Germinal center (tissue), 1 donor: ENCODE results near the gene UNC79.

Source experiments
- DNase-seq: peaks from one replicate; pipeline ENCODE4 v3.0.0; 2012; ENCODE audit warnings: mixed read lengths, low spot score

Gene UNC79

DNA sequence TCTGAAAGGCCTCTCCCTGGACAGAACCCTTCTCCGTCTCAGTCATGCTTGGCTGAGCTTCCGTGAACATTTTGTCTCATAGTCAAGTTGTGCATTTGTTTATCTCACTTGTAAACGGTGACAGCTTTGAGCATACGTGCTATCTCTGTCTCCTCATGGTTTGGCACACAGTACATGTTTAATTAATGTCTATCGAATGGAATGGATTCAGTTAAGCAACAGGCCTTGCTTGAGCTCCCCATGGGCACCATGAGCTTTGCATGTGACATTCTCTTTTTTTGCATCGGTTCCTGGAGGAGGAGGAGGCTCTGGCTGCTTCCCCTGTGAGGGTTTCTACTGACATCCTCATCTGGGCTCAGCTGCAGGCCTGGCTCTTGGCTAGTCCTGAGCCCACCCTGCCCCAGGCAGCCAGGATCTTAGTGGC, 277.6 kb downstream of the UNC79 start:
- DNase-seq, result no peak

DNA sequence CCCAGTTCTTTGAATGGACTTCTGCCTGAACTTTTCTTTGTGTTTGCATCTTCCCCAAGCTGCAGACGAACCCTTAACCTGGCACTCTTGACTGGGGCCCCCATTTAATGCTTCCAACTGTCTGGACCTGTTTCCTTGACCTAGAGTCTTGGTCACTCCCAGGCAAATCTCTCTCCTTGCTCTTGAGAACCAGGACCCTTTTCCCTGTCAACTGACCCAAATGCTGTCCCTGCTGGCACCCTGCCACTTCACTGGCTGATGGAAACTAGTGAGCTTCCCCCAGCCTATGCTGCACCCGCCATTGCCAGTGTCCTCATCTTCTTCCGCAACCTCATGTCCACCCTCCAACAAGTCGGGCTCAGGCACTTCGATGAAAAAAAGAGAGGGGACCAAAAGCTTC, 278.1 kb downstream of the UNC79 start:
- no peak for DNase-seq

DNA sequence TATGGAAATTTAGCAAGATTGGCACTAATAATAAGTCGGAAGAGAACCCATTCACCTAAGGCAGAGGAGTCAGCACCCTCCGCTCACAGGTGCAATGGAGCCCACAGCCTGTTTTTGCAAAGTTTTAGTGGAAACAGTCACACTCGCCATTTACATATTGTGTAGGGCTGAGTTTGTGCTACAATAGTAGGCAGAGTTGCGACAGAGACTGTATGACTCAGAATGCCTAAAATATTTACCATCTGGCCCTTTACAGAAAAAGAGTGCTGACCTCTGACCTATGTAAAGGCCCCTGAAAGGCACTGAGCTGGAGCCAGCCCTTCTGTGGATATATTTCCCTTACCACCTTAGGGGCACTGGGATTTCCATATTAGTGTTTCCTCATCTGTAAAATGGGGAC, 278.5 kb downstream of the UNC79 start:
- DNase-seq, result no peak

DNA sequence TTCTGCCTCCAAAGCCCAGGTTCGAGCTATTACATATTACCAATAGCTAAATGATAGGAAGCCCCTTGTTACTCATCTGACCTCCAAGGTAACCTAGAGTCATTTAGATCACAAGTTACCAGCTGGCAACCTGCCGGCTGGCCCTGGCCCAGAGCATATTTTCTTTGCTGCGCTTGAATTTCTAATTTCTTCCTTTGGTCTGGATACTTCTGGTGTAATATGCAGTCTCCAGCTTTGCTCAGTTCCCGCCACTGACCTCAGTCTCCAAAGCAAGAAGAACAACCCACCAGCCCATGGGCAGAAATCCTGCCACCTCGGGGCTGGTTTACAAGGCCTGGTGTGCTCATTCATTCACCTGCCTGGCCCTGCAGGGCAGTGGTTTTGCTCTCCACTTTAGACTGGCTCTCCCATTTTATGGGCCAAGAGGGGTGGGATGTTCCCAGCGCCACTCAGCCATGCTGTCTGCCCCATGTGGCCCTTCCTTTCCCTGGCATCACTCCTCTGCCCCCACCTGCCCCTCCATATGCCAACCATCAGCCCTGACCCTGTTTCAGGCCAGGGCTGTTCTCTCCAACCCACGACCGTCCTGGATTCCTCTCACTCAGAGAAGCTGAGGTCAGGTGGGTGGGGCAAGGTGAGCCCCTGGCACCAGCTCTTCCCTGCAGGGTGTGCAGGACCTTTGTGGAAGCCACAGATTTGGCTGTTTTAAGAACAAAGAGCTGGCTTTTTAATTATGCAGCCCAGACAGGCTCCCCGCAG, 281.5 kb downstream of the UNC79 start:
- DNase-seq, result no peak

GRCh38 chr14:93712838-93713724, 282.3 kb downstream of the UNC79 start:
- DNase-seq, result no peak

DNA sequence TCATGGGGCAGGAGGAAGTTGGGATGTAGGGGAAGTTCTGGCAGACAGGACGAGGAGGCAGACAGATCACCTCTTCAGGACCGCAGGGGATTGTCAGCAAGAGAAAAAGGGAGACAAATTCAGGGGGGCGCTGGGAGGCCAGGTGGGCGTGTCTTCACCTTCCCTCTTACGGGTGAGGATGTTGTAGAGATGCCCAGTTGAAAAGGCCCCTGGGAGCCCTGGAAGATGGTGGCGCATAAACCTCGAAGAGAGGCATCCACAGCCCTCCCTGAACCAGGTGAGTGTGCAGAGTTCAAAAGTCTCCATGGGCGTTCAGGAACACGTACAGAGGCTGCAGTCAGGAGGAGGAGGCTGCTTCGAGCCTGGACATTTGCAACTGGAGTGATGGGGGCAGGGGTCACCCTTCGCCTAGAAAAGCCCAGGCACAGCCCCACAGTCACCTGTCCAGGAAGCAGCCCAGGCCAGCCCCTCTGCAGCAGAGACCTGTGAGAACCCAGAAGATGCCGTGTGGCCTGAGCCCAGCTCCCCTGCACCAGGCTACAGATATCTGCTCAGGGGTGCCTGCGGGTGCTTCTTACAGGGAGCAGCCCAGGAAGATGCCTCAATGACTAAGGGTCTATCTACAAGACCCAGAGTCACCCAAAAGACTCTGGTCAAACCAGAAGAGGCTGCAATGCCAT, 283.1 kb downstream of the UNC79 start:
- DNase-seq, result no peak

DNA sequence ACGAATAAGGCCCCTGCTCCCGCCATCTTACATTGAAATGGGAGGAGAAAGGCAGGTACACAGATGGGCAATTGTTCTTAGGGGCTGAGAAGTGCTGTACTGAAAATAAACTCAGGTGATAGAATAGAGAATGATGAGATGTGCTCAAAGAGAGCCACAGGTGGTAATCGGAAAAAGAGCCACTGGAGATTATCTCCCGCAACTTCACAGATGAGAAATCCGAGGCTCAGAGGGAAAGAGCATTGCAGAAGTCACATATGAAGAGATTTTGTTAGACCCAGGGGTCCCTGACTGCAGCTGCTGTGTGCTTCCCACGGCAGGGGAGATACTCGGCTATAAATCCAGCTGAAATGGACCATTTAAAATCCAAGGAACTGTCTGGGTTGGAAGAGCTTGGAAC, 283.9 kb downstream of the UNC79 start:
- DNase-seq, result no peak

GRCh38 chr14:93715279-93715927, 284.7 kb downstream of the UNC79 start:
- DNase-seq, result no peak

DNA sequence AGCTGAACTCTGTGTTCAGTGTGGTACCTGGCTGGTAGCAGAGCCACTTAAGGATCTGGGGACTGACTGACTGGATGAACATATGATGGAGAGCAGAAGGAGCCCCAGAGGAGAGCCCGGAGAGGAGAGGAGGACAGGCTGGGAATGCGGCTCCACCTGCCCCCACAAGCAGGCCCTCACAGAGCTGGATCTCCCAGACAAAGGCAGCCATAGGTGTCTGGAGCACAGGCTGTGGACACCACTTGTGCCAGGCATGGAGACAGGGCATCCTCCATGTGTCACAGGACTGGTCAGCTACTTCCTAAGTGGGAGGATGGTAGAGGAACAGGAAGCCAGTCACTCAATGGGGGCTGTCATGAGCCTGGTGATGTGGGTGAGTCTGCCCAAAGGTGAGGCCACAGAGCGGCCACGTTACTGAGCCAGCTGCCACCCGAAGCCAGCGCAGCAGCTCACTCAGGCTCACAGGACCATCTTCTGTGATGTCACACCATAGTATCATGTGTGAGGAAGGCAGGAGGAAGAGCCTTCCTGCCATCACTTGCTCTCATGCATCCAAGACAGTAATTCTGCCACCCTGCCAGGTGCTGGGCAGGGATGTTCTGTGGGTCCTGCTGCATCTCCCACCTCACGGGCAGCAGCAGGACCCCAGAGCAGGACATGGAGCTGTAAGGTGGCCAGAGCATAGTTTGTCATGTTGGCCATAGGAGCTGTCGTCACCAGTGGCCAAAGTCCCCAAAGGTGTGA, 285.4 kb downstream of the UNC79 start:
- no peak for DNase-seq

- no peak for DNase-seq
Observed at GRCh38 chr14:93716746-93717667, 286.3 kb downstream of the UNC79 start.

DNA sequence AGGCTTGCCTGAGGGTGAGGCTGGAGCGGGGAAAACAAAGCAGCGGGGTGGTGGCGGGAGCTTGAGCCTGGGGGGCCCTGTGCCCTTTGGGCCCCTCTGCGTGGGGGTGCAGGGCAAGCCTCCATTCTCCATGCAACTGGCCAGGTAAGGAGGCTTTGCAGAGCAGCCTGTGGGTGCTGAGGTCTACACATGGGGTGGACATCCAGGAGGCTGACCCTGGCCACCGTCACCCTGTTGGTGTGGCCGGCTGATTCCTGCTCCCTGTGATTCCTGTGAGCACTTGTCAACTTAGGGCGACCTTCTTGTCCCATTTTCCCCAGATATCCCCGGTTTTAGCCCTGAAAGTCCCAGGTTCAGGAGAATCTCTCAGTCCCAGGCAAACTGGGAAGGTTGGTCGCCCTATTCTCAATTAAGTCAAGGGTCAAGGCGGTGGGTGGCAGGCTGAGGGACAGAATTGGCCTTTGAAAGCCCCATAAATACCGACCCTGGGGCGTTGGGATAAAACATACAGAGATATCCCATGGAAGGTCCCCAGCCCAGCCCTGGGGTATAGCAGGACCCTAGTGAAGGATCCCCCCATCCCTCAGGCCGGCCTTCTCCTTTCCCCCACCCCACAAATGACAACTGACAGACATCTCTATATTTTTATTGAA, 287.1 kb downstream of the UNC79 start:
- DNase-seq, result no peak

GRCh38 chr14:93719256-93719655, 288.5 kb downstream of the UNC79 start:
- DNase-seq, result no peak

GRCh38 chr14:93720076-93720815, 289.5 kb downstream of the UNC79 start:
- no peak for DNase-seq

- no peak for DNase-seq
Observed at GRCh38 chr14:93720981-93721483, 290.3 kb downstream of the UNC79 start.

DNA sequence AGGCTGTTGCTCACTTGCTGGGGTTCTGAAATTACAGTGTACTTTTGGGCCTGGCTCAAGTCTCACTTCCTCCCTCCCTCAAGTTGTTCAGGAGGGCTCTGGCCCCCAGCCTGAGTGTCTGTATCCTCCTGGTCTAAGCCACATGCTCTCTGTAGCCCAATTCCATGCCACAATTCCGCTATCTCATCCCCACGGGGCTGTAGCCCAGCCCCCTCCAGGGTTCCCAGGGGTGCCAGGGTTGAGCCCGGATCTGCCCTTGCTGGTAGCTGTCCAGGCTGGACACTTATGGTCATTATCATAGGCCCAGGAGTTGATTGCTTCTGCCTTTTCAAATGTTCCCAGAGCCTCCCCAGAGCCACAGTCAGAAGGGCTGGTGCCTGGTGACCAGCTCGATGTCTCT, 292.3 kb downstream of the UNC79 start:
- DNase-seq, result no peak

- no peak for DNase-seq
Observed at GRCh38 chr14:93725002-93725582, 294.4 kb downstream of the UNC79 start.

- no peak for DNase-seq
Observed at GRCh38 chr14:93725993-93726392, 295.3 kb downstream of the UNC79 start.

GRCh38 chr14:93727039-93727740, 296.5 kb downstream of the UNC79 start:
- DNase-seq, result no peak
